HepG2 (cell line): Measurements from ENCODE around the gene TMEM167B. TPM values are rescaled to one million over a fixed set of nuclear protein-coding genes. Genes with fewer than 3 reads are reported as not detected.

Experiments
- ATF5 ChIP-seq: sonication (generic); formaldehyde crosslinking; IDR thresholded peaks from 2 replicates; pipeline ENCODE4 v1.4.0; 2020; ENCODE audit warnings: mild to moderate bottlenecking, low read depth, missing genetic modification reagents
- CERS6 ChIP-seq: sonication (generic); formaldehyde crosslinking; IDR thresholded peaks from 2 replicates; pipeline ENCODE4 v1.5.0; 2020; ENCODE audit warnings: missing genetic modification reagents
- EEA1 ChIP-seq: sonication (generic); formaldehyde crosslinking; IDR thresholded peaks from 2 replicates; pipeline ENCODE4 v1.5.1; 2020; ENCODE audit warnings: mild to moderate bottlenecking, missing genetic modification reagents, borderline replicate concordance
- HNRNPUL1 ChIP-seq: fragments of 200-400 bp; formaldehyde crosslinking; IDR thresholded peaks from 2 replicates; pipeline ENCODE4 v1.6.1; 2017; ENCODE audit warnings: low read depth, mild to moderate bottlenecking, low read length, moderate library complexity
- MAZ ChIP-seq, 2 experiments: sonication (generic) in 1 of 2; formaldehyde crosslinking in 1 of 2; IDR thresholded peaks; 2 replicates each; pipeline versions ENCODE4 v1.5.0 to v1.6.1; 2012 to 2020; ENCODE audit warnings: low read depth in 2 of 2, mild to moderate bottlenecking in 2 of 2, borderline replicate concordance in 1 of 2, improper control_type of control experiment in 1 of 2, low read length in 1 of 2, missing genetic modification reagents in 1 of 2, moderate library complexity in 1 of 2
- MED1 ChIP-seq: sonication (generic); formaldehyde crosslinking; IDR thresholded peaks from 2 replicates; pipeline ENCODE4 v1.4.0; 2020; ENCODE audit warnings: missing genetic modification reagents
- MIER3 ChIP-seq: IDR thresholded peaks from 2 replicates; pipeline ENCODE4 v1.6.1; 2016; ENCODE audit warnings: missing compliant biosample characterization, borderline replicate concordance
- MXD1 ChIP-seq: sonication (generic); formaldehyde crosslinking; IDR thresholded peaks from 2 replicates; pipeline ENCODE4 v1.4.0; 2020; ENCODE audit warnings: mild to moderate bottlenecking, missing genetic modification reagents
- RARA ChIP-seq: IDR thresholded peaks from 2 replicates; pipeline ENCODE4 v1.6.1; 2016; ENCODE audit warnings: missing genetic modification reagents, missing compliant biosample characterization
- SNRNP70 ChIP-seq: fragments of 200-400 bp; formaldehyde crosslinking; IDR thresholded peaks from 2 replicates; pipeline ENCODE4 v1.6.1; 2017; ENCODE audit warnings: mild to moderate bottlenecking, low read depth, low read length, moderate library complexity
- SP140L ChIP-seq: sonication (generic); formaldehyde crosslinking; IDR thresholded peaks from 2 replicates; pipeline ENCODE4 v1.4.0; 2020; ENCODE audit warnings: missing genetic modification reagents, borderline replicate concordance
- TFAP4 ChIP-seq: sonication (generic); IDR thresholded peaks from 2 replicates; pipeline ENCODE4 v1.6.1; 2016; ENCODE audit warnings: low read depth, borderline replicate concordance
- XRCC5 ChIP-seq: fragments of 200-400 bp; formaldehyde crosslinking; optimal IDR thresholded peaks from 2 replicates; pipeline ENCODE3; 2017; ENCODE audit warnings: mild to moderate bottlenecking, low read length
- ZNF281 ChIP-seq: sonication (generic); formaldehyde crosslinking; IDR thresholded peaks from 2 replicates; pipeline ENCODE4 v1.4.0; 2020; ENCODE audit warnings: missing genetic modification reagents, borderline replicate concordance
- ZNF333 ChIP-seq: sonication (generic); formaldehyde crosslinking; IDR thresholded peaks from 2 replicates; pipeline ENCODE4 v1.4.0; 2020; ENCODE audit warnings: mild to moderate bottlenecking, missing genetic modification reagents, borderline replicate concordance
- ZNF484 ChIP-seq: sonication (generic); formaldehyde crosslinking; IDR thresholded peaks from 2 replicates; pipeline ENCODE4 v1.5.1; 2020; ENCODE audit warnings: mild to moderate bottlenecking, low read depth, missing genetic modification reagents, borderline replicate concordance
- ZNF597 ChIP-seq: sonication (generic); formaldehyde crosslinking; IDR thresholded peaks from 2 replicates; pipeline ENCODE4 v1.5.0; 2020; ENCODE audit warnings: missing genetic modification reagents
- ZNF724P ChIP-seq: sonication (generic); formaldehyde crosslinking; IDR thresholded peaks from 2 replicates; pipeline ENCODE4 v1.8.0; 2022; ENCODE audit warnings: missing genetic modification reagents, borderline replicate concordance
- ZNF792 ChIP-seq: IDR thresholded peaks from 2 replicates; pipeline ENCODE4 v1.6.1; 2016
- polyA plus RNA-seq, 8 experiments: library from polyadenylated mRNA; depleted of rRNA in 3 of 8; stranded (reverse) in 7 of 8; unstranded in 1 of 8; fragments of >200 nt; fragmentation: Illumina TruSeq in 4 of 8; extraction: Trizol in 4 of 8; gene quantifications; 2 replicates each; pipeline versions ENCODE4 v1.2.1 to v1.2.3, GENCODE V29; 2011 to 2016; ENCODE audit warnings: low read depth in 4 of 8, missing spikeins in 1 of 8, mixed read lengths in 1 of 8; ENCODE audit not compliant: insufficient read depth in 1 of 8
- total RNA-seq, 5 experiments: library from RNA; depleted of rRNA; stranded (reverse); fragments of >200 nt; fragmentation: Illumina TruSeq; extraction: Trizol; gene quantifications; 2 replicates each; pipeline ENCODE4 v1.2.3, GENCODE V29; 2016; ENCODE audit warnings: low read depth in 1 of 5

TMEM167B gene
- total and polyA plus RNA-seq, 2 of the 13 experiments (the other 11 are each of a cell fraction or from before 2014, with no cell fraction given), result 9.5 to 22.4 TPM

- peak; percentile 89; the same call in 1 of the 2 replicates for TF ChIP-seq EEA1 (CRISPR knock-in tag)
- TF ChIP-seq ATF5 (CRISPR knock-in tag), result no peak; the same call in 1 of the 2 replicates
- peak; percentile 88; the same call in 1 of the 2 replicates for TF ChIP-seq ZNF724P (CRISPR knock-in tag)
- peak; percentile 69; the same call in 1 of the 2 replicates for TF ChIP-seq ZNF333
- peak; percentile 94 for TF ChIP-seq ZNF792 (CRISPR knock-in tag)
- TF ChIP-seq ZNF597 (CRISPR knock-in tag), result no peak
- peak; percentile 98 for TF ChIP-seq MAZ (IDR thresholded peaks at IDR 0.05; ENCODE audit: borderline replicate concordance, low read depth, low read length)
- TF ChIP-seq MAZ (CRISPR knock-in tag; IDR thresholded peaks at IDR 0.05; ENCODE audit: low read depth), result peak; percentile 97
- TF ChIP-seq TFAP4, result peak; percentile 14; the same call in 1 of the 2 replicates
- TF ChIP-seq MIER3 (CRISPR knock-in tag), result peak; percentile 87; the same call in 1 of the 2 replicates
- peak; percentile 95 for TF ChIP-seq XRCC5
- TF ChIP-seq ZNF281 (CRISPR knock-in tag), result peak; percentile 72; the same call in 1 of the 2 replicates
- peak; percentile 84 for TF ChIP-seq MED1 (CRISPR knock-in tag)
- no peak for TF ChIP-seq SNRNP70
- no peak for TF ChIP-seq CERS6
- TF ChIP-seq RARA (CRISPR knock-in tag), result peak; percentile 66
- TF ChIP-seq SP140L (CRISPR knock-in tag), result 0 out of 2 replicates have a peak, but pooled peaks have one; percentile 32
- TF ChIP-seq ZNF484 (CRISPR knock-in tag), result peak; percentile 72; the same call in 1 of the 2 replicates
- peak; percentile 85; the same call in 1 of the 2 replicates for TF ChIP-seq HNRNPUL1
- peak; percentile 80 for TF ChIP-seq MXD1
Observed at GRCh38 chr1:109099938-109100773, 9.6 kb downstream of the TMEM167B start (continued).
